IPS-NIHi11 (cell line): ENCODE measurements around the gene SMKR1.
A peak's percentile ranks its signal among the peaks of the same experiment; 100 is the strongest.
"Not testable (repeated sequence)": the region's sequence is repeated elsewhere in the genome, so short reads cannot be mapped to it uniquely, and the experiment has no call there.

Experiments
- DNase-seq: peaks from one replicate; pipeline ENCODE4 v3.0.0; 2012; ENCODE audit warnings: mixed read lengths, low spot score

SMKR1 gene

DNA sequence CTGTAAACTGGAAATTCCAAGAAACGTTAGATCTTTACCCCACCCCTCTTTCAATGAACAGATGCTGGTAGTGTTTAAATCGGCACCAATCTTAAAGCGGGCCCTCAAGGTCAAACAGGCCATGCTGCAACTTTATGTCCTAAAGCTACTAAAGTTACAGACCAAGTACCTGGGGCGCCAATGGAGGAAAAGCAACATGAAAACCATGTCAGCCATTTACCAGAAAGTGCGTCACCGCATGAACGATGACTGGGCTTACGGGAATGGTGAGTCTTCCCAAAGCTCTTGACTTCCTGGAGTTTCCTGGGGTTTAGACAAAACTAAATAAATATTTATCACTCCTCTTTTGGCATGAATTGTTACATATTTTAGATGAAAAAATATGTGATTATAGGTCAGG is 19.6 kb upstream of the SMKR1 start:
- DNase-seq = no peak

DNA sequence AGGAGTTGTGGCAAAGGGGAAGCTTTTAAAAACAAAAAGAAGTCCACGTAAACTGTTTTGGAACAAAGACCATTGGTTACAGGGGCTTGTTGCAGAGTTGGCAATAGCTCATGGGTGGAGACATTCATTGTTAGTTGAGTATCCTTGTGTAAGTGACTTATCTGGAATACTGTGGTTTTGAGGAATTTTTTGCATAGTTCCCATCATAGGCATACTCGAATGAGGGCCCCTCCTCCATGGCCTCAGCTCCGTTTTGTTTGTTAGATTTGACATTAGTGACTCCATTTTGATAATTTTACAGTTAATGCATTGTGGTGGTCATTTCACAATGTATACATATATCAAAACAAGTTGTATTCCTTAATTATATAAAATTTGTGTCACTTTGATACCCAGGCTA is 12.8 kb upstream of the SMKR1 start:
- DNase-seq = no peak

DNA sequence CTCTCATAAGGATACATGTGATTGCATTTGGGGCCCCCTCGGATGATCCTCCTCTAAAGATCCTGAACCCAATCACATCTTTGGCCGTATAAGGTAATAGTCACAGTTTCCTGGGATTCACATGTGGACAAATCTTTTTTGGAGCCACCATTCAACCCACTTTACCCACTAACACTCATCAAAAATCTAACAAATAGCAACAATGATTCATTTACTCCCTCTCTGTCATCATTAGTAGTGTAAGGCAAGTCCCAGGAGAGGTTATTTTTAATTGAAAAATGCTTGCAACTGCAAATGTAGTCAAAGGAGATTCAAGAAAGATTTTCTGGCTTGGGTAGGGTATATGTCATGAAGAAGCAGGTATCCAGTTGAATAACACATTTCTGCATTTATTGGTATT is 9.9 kb upstream of the SMKR1 start:
- no peak for DNase-seq

DNA sequence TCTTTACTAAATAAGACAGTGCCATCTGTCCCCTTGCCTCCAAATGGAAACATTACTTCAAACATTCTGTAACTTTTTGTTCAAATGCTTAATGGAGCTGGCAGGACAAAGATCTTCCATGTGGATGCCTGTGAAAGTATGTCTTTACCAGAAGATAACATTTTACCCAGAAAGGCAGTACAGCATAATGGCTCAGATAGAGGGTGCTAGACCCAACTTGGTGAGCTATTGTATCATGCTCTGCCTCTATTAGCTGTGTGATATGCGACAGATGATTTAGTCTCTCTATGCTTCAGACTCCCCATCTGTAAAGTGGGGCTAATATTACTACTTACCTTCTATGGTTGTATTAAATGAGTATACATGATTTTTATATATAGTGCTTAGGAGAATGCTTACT is 8.8 kb upstream of the SMKR1 start:
- no peak for DNase-seq

DNA sequence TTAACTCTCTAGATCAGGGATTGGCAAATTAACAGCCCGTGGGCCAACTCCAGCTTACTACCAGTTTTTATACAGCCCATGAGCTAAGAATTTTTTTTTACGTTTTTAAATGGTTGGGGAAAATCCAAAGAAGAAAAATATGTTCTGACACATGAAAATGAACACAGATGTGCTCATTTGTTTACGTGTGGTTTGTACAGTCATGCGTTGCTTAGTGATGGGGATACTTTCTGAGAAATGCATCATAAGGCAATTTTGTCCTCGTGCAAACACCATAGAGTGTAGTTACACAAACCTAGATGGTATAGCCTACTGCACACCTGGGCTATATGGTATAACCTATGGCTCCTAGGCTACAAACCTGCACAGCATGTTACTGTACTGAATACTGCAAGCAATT is 8.3 kb upstream of the SMKR1 start:
- no peak for DNase-seq

DNA sequence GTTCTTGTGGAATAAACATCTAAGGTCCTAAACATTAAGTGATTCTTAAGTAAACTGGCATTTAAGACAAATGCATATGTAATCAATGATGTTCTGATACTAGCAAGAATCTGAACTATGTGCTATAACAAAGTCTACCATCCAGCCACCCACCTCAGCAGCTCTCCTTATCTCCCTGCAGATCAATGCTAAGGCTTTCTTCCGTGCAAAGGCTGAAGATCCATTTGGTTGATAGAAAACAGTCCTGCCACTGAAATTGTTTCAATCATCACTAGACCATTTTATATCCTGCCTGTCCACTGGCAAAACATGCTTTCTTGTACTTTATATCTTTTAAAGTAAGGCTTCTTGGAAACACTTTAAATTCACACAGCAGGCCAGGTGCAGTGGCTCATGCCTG is 6.3 kb upstream of the SMKR1 start:
- no peak for DNase-seq

DNA sequence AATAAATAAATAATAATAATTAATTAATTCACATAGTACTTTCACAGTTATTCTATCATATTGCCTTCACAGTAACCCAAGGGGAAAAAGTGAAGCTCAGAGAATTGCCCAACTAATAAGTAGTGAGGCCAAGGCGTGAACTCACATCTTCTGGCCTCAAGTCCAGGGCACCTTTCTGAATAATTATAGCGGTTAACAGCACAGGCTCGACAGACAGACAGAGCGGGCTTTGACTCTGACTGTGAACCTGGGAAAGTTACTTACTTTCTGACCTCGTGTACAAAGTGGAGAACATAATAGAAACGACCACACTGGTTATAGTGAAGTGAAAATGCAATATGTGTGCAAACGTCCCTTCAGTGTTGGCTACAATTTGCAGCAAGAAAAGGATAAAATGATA is 5.7 kb upstream of the SMKR1 start:
- DNase-seq = no peak

DNA sequence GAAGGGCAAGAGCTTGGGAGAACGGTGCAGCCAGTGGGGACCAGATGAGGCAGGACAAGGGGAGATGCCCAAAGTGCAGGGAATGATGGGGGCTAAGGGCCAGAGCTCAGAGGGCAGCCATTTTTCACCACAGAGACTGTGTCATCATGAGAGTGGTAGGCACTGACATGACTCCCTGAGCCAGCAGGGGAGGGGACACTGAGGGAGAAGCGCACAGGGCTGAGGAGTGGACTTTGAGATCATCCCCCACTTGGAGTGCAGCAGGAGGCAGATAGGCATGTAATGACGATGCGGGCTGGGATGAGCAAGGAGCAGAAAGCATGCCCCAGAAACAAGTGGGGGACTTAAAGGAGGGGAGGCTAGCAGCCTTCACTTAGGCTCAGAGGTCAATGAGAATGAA is 5.2 kb upstream of the SMKR1 start:
- no peak for DNase-seq

DNA sequence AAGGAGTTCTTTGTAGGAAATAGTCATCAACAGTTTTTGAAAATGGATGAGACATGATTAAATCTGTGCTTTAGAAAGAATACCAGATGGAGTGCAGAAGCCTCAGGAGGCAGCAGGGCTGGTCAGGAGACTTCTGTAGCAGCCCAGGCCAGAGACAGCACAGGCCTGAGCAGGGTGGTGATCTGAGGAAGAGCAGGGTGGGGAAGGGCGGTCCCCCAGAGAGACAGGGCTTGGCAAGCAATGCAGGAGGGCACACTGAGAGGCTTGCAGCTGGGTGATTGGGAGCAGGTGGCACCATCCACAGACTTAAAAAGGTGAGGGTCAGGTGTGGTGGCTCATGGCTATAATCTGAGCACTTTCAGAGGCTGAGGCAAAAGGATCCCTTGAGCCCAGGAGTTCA is 4.3 kb upstream of the SMKR1 start:
- DNase-seq = no peak

DNA sequence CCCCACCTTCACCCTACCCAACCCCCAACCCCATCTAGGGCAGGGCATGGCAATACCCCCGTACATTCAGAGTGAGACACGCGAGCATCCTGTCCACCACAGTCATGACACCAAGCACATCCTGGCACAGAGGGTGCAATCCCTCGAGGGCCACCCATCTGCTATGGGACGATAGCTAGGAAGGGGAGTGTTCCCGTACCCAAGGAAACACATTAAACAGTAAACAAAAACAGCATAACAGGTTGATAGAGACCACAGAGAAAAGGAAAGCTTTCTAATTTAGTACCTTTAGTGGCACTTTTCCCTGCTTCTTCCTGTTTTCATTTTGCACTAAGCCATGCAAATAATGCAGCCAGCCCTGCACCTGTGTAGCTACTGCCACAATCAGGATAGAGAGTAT is 2.3 kb upstream of the SMKR1 start:
- no peak for DNase-seq

DNA sequence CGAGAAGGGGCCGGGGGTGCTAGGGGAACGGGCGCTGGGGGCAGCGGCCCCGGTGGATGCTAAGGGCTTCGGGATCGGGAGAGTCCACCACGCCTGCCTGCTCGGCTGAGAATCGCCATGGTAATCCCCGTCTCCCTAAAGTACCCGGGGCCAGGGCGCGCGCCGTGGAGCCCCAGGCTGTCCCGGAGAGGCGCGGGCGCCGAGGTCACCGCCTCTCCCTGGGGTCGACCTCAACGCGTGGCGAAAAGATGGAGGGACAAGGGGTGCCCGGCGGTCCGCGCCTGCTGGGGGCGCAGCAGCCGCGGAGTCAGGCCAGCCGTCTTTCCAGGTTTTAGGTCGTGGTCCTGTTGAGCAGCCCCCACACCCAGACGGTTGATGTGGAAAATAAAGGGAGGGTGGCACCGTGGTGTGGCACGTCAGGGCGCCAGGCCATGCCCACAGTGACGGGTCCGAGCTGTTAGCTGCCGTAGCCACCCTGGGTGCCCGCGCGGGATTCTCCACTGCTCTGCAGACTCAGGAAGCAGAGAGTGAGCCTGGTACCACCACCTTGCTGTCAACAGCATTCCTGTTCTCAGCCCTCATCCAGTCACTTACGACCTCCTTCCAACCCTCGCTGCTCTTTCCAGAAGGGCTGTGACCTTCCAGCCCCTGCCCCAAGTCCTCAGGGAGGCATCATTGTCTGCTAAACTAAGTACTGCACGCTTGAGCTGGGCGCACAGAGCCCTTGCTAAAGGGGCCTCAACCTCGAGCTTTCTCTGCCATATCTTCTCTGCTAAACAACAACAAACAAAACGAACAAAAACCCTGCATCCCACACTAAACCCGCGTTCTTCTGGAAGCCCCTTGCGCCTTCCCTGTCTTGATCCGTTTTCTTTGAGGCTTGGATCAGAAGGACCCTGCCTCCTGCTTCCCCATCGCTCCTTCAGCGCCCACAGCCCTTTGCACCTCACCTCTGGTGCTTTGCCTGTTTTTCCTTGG is 666 bp downstream of the SMKR1 start:
- peak; percentile 62 for DNase-seq

DNA sequence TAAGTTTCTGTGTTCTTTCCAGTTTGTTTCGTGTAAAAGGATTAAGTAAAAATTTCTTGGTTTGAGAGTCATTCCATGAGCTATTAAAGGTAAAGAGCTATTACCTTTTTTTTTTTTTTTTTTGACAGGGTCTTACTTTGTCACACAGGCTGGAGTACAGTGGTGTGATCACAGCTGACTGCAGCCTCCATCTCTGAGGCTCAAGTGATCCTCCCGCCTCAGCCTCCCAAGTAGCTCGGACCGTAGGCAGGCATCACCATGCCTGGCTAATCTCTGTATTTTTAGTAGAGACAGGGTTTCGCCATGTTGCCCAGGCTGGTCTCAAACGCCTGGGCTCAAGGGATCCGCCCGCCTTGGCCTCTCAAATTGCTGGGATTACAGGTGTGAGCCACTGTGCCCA is 1.4 kb downstream of the SMKR1 start:
- DNase-seq = no peak

DNA sequence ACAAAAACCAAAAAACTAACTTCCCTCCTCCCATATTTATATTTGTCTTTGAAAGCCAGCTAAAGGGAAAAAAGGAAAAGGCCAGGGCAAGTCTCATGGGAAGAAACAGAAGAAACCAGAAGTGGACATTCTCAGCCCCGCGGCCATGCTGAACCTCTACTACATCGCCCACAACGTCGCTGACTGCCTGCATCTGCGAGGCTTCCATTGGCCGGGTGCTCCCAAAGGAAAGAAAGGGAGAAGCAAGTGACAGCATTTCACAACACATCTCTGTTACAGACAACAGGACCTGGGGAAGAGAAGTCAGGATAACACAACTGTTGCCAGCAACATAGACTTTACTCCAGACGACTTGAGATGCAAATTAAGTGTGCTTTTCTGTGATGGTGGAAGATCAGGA is 9.9 kb downstream of the SMKR1 start:
- DNase-seq = no peak

DNA sequence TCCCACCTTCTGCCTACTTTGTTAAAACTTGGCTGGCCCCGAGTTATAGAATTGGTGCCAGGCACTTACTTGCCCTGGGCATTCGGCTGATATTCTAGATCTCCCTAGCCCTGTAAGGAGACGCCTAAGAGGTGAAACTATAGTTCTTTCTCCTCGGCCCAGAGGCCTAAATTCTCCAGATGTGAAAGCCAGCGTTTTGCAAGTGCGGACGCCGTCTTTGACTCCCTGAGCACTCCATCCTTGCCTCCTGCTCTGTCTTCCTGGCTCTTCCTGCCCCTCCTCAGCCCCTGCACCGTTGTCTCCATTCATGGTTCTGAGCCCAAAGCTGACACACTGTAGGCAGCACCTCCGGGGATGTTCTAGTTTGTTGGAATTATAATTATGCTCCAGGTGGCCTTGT is 11.2 kb downstream of the SMKR1 start:
- DNase-seq = no peak

DNA sequence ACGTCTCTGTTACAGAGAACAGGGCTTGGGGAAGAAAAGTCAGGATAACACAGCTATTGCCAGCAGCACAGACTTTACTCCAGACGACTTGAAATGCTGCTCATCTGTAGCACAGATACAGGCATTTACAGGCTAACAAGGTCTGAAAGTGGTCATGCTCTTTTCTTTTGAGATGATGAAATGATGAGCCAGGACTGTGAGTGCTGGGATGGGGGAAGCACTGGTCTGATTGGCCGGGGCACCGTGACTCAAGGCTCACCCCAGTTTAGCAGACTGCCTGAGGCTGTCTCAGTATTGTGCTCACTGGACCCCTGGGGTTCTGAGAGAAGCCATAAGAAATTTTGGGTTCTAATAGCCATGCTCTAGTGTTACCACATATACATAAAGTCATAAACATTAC is 12.4 kb downstream of the SMKR1 start:
- no peak for DNase-seq

DNA sequence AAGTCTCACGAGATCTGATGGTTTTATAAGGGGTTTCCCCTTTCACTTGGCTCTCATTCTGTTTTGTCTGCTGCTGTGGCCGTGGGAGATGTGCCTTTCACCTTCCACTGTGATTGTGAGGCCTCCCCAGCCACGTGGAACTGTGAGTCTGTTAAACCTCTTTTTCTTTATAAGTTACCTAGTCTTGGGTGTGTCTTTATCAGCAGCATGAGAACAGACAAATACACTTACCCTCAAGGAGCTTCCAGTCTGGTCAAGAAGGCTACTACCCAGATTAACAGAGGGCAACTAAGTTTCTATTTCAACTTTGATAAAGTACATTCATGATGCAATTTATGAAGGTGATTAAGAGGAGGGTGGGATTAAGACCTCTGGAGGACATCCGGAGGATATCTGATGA is 13.1 kb downstream of the SMKR1 start:
- DNase-seq = no peak

DNA sequence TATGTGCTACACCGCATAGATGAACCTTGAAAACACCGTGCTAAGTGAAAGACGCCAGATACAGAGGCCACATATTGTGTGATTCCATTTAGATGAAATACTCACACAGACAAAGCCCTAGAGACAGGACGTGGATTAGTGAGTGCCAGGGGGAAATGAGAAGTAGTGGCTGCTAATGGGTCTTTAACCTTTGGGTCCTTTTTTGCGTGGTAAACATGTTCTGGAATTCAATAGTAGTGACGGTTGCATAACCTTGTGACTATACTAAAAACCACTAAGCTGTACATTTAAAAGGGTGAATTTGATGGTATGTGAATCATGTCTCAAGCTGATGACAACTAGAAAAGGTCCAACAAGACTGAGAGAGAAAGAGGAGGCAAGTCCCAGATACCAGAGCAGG is 15.6 kb downstream of the SMKR1 start:
- no peak for DNase-seq

DNA sequence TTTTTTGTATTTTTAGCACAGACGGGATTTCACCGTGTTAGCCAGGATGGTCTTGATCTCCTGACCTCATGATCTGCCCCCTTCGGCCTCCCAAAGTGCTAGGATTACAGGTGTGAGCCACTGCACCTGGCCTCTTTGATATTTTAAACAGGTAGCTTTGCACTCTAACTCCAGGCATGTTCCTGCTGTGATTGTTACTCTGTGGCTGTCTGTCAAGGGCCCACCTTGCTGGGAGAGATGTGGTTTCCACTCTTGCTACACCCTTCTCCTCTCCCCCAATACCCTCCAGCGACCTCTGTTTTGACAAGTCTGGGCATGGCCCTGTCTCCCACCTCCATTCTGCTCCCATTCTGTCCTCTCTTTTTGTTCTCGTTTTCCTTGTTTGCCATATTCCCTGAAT is 17.1 kb downstream of the SMKR1 start:
- no peak for DNase-seq

DNA sequence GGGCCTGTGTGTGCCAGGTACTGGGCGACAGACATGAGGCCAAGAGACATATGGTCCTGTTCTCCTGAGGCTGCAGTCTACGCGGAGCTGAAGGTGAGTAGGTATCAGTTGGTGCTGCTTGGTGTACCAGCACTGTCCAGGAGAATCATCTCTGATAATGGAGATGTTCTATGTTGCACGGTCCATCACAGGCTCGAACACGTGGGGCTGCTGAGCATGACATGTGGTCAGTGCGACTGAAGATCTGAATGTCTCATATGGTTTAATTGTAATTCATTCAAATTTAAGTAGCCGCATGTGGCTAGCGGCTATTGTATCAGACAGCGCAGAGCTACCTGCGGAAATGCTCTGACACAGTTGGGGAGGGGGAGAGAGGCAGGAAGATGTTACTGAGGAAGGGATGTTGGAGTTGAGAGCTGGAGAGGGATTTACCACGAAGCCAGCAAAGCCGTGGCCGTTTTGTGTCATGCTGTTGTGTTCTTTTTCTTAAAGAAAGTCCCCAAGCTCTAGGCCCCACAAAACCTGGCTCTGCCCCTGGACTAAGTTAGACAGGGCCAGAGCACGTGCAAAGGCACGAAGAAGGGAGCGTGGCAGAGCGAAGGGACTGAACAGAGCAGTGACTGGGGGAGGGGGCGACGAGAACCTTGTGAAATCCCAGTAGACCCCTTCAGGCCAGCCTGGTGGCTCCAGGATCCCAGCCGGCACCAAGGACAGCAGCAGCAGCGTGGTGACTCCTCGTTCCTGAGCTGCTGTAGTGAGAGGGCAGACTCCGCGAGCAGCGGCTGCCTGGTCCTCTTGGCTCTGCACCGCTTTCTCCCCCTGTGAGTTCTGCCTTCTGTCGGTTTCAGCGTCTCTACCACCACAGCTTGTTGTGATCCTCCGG is 20.0 kb downstream of the SMKR1 start:
- DNase-seq = peak; percentile 79

DNA sequence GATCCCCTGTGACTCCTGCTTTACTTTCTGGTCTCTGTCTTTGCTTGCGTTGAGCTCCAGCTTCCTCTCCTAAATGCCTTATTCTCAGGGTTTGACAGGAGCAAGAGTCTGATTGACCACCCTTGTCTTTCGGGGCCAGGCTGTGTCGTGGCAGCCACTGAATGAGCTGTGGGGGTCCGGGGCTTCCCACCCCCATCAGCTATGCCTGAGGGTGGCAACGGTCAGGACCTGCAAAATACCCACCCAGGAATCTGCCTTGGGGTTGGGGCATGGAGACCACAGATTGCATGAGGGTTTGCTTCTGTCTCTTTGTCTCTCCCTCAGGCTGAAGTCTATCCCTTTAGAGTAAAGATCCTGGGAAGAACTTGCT is 20.6 kb downstream of the SMKR1 start:
- DNase-seq = no peak

DNA sequence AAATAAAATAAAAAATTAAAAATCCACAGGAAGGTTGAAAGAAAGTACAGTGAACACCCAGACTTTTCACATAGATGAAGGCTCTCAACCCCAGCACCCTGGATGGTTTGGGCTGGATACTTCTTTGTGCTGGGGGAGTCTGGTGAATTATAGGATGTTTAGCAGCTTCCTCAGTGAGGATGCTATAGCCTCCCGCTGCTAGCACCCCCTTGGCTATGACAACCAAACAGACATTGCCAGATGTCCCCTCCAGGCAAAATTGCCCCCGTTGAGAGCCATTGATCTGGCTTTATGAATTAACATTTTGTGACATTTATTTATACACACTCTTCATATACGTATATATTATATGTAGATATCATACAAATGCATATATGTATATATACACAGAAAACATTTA is 21.6 kb downstream of the SMKR1 start:
- no peak for DNase-seq

DNA sequence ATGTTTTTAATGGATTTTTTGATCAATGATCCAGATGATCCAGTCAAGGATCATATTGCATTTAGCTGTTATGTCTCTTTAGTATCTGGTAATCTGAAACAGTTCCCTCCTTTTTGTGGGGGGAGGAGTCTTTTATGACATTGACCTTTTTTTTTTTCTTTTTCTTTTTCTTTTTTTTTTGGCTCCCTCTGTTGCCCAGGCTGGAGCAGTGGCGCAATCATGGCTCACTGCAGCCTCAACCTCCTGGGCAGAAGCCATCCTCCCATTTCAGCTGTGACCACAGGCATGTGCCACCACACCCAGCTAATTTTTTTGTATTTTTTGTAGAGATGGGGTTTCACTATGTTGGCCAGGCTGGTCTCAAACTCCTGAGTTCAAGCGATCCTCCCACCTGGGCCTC is 22.1 kb downstream of the SMKR1 start:
- DNase-seq = not testable (repeated sequence)

DNA sequence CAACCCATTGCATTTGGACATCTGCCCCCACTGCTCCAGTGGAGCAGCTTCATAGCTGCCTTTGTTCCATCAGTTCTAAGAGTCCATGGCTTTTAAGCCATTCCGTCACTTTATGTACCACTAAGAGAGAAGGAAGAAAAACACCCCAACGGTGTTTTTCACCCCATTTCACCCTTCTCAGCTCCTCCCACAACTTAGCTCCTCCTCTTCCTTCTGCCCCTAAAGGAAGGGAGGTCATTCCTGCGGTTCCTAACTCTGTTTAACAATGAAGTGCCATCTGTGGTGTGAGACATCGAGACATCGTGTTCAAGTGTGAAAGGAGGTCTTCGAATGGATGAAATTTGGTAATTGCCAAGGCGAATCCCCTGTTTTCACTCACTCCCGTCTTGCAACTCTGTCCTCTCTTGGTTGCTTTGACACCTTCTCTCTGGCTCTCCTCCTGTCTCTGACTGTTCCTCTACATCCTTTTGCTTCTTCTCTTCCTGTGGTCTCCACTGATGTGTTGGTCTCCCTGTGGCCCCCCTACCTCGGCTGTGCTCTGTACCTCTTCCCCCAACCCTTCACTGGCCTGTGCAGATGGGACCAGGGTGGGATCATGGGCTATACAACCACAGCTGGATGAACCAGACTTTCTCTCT is 23.0 kb downstream of the SMKR1 start:
- no peak for DNase-seq
